Amygdala (tissue), 56 donors: ENCODE measurements around the gene PGAP3.

Experiments used
- DNase-seq, 56 donors: peaks; one replicate each; lab custom pipeline; 2025; lab: John Stamatoyannopoulos, UW

PGAP3 gene

DNA sequence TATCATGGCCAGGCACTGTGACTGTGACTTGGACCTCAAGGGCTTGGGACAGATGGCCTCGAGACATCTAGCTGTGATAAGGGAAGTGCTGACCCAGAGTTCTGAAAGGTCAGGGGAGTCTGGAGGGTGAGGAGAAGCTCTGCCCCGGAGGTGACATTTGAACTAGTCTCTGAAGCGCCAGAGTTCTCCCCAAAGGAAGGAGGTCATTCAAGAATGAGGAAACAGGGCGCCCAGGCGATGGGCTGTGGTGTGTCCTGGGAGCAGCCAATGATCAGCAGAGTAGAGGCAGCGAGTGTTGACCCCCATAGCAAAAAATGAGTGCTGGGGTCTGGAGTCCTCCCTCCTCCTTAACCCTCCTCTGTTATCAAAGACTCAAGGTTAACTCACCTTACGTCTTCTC is 46.0 kb downstream of the PGAP3 start:
- no peak for DNase-seq

GRCh38 chr17:39641097-39641496 is 46.8 kb downstream of the PGAP3 start:
- DNase-seq = no peak

GRCh38 chr17:39640591-39641031 is 47.2 kb downstream of the PGAP3 start:
- DNase-seq = no peak

DNA sequence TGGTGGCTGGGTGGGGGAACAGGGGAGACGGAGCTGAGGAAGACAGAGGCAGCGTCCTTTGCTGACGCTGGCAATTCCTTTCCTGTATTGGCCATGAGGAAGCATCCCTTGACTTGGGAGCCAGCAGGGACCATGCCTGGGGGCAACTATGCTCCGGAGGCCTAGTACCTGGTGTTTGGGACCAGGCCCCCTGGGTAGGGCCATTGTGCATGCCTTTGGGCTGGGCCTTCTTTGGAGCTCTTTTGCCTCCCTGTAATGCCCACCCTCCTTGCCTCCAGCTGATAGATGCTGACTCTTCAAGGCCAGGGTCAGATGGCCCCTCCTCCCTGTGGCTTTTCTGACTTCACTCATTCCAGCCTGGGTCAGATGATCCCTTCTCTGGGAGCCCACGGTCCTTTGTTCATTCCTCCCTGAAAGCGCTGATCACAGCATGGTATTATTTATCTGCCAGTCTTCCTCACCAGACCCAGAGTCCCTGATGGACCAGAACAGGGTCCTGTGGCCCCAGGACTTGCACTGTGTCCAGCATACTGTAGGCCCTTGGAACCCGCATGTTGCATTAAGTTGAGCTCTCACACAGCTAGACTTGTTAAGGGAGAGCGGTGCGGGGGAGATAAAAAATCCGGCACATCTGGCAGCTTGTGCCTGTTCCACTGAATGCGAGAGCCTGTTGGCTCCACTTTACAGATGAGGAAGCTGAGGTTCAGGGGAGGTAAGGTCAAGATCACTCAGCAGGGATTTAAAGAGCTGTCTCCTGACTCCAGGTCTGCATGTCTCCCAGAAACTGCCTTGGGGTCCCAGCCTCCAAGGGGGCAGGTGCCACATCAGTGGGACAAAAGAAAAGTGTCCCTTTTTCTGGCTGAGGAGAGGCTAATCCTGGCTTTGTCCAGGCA is 48.0 kb downstream of the PGAP3 start:
- no peak for DNase-seq

DNA sequence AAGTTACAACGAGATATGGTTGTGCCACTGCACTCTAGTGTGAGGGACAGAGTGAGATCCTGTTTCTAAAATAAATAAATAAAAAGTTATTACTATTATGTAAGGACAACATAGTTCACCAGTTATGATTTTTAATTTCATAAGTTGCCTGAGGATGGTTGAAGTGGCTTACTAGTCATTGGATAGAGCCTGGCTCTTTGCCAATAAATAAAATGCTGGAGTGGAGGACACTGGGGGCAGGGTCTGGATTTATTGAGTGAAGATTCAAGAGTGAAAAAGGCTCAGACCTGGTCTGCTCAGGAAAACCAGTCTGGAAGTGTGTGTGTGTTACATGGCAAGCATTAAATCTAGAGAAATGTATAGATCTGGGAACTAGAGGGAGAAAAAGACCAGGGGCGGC is 48.8 kb downstream of the PGAP3 start:
- no peak for DNase-seq

- DNase-seq = no peak
These were observed 49.5 kb downstream of the PGAP3 start for GRCh38 chr17:39638317-39638716.

GRCh38 chr17:39636927-39637736 is 50.7 kb downstream of the PGAP3 start, which contains the start of gene STARD3:
Gene STARD3 (plus strand): TSS chr17:39637144. CDS start chr17:39653532, 16,388 bp downstream.
- DNase-seq = peak; percentile 29 to 94 (median 80)

DNA sequence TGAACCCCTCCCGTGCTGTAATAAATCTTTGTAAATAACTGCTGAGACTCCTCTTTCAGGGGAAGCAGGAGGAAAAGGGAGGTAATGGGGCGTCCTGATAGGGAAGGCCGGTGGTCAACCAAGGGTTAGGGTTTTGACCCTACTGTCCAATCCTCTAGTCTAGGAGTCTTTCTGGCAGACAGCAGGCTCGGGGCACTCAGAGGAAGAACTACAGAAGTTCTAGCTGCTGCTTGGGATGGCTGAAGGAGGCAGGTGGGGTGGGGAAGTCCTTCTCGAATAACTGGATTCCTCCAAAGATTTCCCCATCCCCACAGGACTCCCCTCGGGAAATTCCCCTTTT is 51.3 kb downstream of the PGAP3 start:
- DNase-seq = no peak

DNA sequence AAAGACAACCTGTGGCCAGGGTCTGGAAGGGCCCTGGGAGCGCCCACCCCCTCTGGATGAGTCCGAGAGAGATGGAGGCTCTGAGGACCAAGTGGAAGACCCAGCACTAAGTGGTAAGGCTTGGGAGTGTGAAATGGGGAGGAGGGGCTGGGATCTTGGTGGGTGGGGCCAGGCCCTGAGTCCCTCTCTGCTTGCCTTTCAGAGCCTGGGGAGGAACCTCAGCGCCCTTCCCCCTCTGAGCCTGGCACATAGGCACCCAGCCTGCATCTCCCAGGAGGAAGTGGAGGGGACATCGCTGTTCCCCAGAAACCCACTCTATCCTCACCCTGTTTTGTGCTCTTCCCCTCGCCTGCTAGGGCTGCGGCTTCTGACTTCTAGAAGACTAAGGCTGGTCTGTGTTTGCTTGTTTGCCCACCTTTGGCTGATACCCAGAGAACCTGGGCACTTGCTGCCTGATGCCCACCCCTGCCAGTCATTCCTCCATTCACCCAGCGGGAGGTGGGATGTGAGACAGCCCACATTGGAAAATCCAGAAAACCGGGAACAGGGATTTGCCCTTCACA is 52.2 kb downstream of the PGAP3 start:
- DNase-seq = no peak

GRCh38 chr17:39634384-39634871 is 53.4 kb downstream of the PGAP3 start:
- DNase-seq = peak in 7 of 56 donors; percentile 5 to 58 (median 24)

GRCh38 chr17:39633570-39634183 is 54.2 kb downstream of the PGAP3 start:
- DNase-seq = no peak

- peak in 48 of 56 donors; percentile 22 to 89 (median 68) for DNase-seq
These were observed 55.5 kb downstream of the PGAP3 start for GRCh38 chr17:39632153-39632941.

DNA sequence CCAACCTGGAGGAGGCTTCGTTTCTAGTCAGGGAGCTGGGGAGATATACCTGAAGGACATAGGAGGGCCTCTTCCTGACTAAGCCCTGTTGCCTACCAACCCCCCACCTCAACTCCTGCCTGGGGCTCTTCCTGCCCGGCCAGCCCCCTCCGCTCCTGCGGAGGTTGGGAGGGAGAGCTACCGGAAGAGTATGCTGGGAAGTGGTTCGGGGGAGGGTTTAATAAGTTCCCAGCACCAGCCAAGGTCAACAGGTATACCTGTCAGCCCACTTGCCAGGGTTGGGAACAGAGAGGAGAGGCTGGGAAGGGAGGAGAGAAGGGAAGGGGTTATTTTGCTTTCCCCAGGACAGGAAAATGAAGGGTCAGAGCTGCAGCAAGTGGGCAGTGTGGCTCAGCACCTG is 56.5 kb downstream of the PGAP3 start:
- no peak for DNase-seq

DNA sequence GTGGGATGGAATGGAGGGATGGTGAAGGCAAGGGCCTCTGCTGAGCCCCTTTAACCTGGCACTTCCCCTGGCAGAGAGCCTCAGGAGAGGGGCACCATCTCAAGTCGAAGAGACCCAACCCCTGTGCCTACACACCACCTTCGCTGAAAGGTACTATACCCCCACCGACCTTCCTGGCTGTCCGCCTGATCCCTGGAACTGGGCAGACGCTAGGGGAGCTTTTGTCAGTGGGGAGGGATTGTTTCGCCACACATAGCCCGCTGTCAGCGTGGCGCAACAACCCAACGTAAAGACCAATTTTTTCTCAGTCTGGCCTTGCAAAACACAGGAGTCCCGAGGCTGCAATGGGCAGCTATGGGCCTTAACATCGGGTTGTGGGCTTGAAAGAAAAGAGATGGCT is 58.0 kb downstream of the PGAP3 start:
- no peak for DNase-seq

DNA sequence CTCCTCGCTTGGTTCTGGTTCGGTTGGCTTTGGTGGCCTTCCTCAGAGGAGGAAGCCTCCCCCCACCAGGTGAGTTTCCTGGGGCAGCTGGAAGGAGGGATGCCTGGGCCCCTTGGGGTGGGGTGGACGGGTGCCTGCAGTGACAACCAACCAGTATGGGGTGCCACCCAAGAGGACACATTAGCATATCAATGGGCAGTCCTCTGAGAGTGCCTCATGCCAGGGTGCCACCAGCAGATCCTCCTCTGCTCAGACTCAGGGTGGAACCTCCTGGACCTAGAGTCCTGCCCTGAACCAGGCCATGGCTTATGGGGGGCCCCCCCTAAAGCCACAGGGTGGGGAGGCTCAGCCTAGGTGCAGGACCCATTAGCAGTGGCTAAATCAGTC is 58.4 kb downstream of the PGAP3 start:
- no peak for DNase-seq

DNA sequence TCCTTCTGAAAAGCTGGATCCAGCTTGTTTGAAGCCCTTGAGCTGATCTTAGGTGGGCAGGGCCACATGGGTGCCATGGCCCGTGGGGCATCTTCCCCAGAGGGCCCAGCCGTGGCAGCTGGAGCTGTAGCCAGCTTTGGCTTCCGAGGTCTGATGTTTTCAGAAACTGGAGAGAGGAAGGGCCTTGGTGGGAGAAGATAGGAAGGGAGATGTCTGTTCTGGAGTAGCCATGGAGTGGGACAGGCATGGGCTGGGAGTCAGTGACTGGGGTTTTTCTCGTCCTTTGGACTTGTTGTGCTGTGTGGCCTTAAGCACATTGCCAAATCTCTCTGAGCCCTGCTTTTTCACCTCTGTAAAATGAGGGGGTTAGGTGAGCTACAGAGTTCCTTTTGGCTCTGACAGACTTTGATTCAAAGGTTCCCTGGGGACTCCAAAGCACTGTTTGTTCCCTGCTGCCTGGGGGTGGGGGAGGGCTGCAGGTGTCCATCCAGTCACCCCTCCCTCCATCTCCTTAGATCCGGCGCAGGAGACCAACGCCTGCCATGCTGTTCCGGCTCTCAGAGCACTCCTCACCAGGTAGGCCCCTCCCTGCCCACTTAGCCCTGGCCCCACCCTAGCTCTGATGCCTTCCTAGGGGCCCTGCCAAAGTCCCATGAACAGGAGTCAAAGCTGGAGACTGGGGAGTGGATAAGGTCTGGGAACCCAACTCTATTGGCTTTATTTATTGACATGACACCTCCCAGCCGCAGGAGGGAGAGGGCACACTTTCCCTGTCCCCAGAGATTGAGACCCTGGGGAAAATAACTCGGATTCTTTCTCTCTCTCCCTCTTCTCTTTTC is 59.0 kb downstream of the PGAP3 start:
- no peak for DNase-seq

DNA sequence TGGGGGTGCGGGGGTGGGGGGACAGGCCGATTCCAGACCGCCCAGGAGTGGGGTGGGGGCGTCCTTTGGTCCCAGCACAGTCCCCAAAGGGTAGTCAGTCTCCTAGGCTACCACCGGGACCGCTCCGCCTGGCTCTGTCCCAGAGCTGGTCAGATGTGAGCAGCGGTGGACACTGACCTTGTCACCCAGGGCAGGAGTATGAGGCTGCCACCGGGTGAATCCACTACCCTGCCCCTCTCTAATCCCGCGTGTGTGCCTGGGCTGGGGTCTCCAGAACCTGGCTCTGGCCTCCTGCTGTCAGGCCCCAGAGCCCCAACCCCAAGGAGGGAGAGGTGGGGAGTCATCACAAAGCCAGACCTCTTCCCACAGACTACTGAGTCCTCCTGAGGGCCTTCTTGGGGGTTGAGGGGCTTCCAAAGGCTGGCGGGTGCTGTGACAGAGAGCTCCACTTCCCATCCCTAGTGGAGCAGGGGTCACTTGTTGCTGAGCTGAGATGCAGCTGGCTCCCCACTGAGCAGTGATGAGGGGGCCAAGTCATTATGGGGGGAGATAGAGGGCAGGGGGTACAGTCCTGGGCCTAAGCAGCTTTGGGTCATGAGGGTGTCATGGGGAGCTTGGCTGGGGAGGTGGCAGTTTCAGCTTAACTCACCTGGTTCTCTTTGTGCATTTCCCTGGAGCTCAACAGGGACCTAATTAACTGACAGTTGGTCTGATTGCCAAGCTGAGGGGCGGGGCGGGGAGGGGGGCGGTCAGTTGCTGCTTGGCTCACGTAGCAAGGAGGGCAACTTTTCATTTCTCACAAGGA is 59.9 kb downstream of the PGAP3 start:
- no peak for DNase-seq
